ENCODE data around the gene LTBP3.

The LTBP3 gene

DNA sequence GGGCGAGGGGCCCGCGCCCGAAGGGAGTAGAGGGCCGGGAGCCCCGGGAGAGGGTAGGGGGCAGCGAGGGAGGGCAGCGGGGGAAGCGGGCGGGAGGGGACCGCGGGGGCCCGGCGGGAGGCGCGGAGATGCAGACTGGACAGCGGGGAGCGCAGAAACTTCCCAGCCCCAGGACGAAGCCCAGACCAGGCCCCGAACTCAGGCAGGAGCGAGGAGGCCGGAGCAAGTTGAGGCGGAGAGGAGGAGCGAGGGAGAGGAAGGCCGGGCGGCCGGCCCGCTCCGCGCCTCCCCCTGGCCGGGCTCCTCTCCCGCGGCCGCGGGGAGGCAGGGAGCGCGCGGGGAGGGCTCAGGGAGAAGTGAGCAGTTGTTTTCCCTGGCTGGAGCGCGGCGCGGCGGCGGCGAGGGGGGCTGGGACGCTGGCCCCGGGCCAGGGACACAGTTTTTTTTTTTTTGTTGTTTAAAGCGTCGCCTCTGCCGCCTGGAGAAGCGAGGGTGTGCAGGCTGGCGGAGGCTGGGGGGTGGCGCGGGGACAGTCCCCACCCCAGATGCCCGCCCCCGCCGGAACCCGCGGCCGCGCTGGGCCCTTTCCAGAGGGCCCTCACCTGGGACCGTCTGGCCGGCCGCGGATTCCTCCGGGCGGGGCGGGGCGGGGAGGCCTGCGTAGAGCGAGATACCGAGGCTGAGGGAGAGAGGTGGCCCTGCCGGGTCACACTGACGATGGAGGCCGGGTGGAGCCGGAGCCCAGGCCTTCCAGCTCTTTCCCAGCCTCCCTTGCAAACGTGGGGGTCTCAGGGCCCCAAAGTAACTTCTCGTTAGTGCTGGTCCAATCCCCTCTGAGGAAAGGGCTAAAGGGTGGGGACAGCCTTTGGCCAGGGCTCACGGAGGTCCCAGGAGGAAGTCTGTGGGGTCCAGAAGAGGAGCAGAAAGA lies at the start of gene LTBP3:
LTBP3 (minus strand) TSS at position 358 of the 928 bp plus-strand sequence. CDS start 400 bp downstream, outside the sequence.
- no peak for FAIRE-seq

DNA sequence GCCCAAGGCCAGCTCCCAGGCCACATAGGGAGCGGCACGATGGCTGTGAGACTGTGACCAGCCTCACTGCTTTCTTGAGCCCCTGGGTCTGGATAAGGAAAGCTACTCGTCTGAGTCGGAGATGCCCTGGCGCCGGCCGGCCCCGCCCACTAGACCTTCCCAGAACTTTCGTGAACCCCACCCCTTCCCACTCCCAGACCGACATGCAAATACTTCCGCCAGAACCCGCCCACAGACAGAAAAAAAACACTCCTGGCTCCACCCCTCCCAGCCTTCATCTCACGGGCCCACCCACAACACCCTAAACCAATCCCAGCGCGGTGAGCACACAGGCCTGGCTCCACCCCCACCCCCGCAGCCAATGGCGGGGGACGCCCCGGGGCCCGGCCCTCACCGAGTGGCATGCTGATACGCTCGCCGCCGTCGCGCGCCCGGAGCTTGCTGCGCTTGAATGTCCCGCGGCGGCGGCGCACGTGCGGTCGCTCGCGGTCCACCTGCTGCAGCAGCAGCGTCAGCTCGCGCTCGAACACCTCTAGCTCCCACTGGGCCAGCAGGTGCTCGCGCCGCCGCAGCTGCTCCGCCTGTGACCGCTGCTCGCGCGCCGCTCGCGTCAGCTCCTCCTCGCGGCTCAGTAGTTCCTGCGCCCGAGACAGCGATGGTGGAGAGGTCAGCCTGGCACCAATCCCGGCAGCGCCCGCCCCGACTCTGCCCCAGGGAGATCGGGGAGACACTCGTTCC lies 48.9 kb upstream of the LTBP3 start:
- FAIRE-seq, result no peak

DNA sequence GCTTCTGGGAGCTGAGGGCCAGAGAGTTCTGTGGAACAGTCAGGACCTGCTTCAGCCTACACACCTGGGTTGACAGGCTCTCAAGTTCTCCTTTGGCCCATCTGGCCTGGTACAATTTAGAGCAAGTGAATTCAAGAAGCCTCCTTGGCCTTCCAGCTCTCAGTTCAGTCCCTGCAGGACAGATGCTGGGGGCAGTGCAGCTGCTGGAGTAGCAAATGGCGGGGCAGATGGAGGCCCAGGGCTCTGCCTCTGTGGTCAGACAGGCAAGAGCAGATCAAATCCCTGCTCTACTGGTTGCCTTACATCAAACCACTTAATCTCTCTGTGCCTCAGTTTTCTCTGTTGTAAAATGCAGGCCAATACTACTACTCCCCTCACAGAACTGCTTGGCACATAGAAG lies 46.1 kb upstream of the LTBP3 start:
- FAIRE-seq, result no peak

DNA sequence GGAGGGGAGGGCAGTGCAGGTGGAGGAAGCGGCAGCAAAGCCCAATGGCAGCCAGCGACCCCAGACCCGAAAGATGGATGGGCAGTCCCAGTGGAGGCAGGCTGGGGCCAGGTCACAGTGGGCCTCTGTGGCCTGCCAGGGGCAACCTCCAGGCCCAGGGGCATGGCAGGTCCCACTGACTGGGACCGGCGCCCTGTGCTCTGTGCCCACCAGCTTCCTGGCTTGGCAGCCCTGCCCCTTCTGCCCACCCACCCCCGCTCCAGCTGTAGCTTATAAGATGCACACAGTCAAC lies 41.7 kb upstream of the LTBP3 start:
- FAIRE-seq, result no peak

DNA sequence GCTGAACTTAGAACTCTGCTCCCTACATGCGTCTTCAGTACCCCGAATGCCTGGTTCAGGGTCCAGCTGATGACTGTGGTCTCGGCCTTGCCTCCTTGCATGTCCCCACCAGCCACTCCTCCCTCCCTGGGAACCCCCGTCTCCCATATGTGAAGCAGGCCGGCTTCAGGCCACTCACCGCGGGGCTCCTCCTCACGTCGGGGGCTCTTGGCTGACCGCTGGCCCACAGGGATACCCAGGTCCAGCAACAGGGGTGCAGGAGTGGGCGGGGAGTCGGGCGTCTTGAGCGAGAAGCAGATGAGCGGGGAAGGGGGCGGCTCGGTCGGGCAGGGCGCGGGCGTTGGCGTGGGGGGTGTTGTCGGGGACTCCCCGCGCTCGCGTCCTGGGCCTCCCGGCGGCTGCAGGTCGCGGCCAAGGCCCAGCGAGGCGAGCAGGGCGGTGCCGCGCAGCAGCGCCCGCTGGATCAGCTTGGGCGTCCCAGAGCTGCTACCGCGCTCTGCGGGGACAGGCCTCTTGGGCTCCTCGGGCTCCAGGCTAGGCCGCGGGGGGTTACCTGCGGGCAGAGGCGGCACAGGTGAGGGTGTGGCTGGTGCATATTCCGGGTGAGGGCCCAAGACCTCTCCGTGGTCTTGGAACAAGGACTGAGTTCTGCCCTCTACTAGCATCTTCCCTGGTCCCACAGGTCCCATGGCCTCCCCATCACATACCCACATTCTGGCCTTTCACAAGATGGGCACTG lies 41.2 kb upstream of the LTBP3 start:
- FAIRE-seq, result no peak

DNA sequence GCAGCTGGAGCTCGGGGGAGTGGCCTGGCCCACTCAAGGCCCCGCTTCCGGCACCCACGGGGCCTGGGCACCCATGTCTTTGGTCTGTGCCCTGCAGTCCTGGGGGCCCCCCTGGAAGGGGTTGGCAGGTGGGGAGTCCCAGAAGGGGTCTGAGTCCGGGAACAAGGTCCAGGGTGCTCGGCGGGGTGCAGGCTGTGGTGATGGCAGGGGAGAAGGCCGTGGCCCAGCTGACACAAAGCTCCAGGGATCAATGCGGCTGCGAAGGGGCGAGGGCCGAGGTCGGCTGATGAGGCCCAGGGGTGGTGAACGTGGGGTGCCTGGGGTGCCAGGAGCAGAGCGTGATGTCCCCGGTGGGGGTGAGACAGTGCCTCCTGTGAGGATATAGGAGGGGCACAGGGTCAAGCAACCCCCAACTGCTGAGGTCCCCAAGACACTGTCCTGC lies 40.1 kb upstream of the LTBP3 start:
- FAIRE-seq, result no peak

DNA sequence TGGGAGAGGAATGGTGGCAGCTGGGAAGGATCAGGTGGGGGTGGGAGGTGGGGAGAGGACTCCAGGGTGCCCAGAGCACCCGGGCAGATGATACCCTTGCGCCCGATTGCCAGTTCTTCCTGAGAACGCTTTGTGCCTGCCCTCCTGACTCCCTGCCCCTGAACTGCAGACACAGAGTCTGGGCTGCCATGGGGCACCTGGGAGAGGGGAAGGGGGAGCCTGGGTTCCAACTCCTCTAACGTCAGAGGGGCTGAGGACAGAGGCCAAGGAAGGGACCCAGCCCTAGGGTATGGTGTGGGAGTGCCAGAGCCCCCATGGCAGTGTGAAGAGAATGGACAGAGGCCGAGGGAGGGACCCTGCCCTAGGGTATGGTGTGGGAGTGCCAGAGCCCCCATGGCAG lies 38.4 kb upstream of the LTBP3 start:
- no peak for FAIRE-seq

DNA sequence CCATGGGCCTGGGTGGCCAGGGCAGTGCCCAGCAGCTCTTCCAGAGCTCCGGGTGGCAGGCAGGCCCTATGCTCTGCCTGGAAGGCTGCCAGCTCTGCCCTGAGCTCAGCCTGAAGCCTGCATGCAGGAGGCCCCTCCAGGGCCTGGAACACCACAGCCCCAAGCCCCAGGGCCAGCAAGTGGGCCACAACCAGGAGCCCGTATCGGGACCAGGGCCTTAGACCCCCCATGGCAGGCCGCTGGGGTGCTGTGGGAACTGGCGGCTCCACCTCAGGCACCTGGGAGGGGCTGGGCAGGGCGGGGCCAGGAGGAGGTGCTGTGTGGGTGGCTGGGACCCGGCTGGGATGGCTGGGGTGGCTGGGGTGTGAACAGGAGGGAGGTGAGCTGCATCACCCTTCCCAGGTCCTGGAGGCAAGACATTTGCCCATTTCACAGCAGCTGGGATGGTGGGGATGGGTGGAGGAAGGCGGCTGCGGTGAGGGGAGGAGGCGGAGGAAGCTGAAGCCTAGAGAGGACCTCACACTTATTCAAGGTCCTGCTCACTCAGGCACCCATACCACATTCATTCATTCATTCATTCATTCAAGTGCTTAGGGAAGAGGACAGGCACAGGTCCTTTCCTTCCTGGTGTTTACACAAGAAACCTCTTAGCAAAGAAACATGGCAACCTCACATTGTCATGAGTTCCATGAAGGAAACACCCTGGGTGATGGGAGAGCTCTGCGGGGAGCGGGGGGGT lies 37.6 kb upstream of the LTBP3 start, which contains the start of gene KCNK7:
KCNK7 (minus strand) TSS at position 258 of the 739 bp plus-strand sequence; CDS start at position 230, 28 bp downstream.
- no peak for FAIRE-seq

DNA sequence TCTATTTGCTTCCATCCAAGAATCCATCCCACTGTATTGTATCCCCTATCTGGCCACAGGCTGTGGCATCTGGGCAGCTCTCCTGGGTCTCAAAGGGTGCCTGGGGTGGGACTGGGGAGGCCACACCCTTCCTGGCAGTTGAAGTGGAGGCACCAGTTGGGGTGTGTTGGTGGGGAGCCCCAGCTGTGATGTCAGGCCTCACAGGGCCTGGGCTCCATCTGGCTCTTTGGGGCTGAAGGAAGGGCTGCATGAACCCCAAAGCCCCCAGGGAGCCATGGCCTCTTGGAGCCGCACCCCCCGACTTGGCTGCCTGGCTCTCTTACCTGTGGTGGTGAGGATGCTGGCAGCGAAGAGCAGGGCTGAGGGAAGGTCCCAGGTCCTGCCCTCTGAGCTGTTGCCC lies 37.0 kb upstream of the LTBP3 start:
- FAIRE-seq, result no peak

DNA sequence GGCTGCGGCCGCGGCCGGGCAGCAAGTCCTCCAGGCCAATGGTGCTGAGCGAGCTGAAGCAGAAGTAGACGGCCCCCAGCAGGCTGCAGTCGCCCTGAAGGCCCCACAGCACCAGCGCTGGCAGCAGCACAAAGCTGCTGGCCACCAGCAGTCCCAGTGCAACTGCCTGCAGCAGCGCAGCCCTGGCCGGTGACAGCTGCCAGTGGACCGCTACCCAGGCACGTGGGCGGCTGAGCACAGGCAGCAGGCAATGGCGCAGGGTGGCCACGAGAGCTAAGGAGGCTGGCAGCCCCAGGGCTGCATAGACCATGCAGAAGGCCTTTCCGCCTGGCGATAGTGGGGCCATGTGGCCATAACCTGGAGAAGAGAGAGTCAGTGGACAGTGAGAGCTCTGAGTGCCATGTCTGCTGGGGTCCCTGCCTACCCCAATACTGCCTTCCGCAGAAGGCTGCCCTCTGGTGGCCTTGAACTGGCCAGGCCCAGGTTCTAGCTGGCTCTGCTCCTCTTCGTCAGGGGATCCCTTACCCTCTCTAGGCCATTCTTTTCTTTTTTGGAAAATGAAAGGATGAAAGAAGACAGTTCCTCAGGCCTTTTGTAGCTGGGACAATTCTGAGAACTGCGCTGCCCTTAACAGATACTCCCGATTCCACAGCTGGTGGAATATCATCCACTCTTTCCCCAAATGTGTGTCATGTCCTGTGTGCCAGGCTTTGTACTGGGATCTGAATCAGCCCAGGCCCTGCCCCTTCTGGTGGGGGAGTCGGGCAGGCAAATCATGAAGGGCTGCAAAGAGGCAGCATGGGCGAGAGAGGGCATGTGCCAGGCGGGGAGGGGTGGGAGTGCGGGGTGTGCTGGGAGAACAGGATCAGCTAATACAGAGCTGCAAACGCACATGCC lies 35.6 kb upstream of the LTBP3 start:
- no peak for FAIRE-seq

DNA sequence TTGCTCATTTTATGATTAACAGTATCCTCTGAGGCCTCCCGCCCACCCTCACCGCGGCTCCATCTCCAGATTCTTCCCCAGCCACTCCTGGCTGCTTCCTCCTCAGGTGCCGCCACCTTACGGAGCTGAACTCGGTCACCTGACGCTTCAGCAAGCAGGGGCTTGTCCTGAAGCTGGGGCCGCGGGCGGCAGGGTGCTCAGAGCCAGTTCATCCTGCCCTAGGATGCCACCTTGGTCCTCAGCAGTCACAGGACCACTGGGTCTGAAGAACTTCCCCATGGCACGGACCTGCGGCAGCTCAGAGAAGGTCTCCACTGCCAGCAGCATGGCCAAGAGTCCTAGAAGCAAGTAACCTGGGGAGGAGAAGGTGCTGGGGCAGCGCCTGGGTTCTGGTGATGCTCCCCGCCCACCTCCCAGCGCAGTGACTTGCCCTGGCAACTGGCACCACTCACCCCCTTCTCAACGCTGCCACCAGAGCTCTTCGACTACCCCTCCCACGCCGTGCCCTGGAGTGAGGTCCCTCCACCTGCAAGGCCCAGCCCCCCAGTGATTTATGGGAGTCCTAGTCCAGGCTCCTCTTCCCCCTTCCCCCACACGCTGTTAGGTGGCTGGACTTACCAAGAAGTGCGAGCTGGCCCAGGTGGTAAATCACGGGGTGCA lies 34.8 kb upstream of the LTBP3 start:
- FAIRE-seq, result no peak

DNA sequence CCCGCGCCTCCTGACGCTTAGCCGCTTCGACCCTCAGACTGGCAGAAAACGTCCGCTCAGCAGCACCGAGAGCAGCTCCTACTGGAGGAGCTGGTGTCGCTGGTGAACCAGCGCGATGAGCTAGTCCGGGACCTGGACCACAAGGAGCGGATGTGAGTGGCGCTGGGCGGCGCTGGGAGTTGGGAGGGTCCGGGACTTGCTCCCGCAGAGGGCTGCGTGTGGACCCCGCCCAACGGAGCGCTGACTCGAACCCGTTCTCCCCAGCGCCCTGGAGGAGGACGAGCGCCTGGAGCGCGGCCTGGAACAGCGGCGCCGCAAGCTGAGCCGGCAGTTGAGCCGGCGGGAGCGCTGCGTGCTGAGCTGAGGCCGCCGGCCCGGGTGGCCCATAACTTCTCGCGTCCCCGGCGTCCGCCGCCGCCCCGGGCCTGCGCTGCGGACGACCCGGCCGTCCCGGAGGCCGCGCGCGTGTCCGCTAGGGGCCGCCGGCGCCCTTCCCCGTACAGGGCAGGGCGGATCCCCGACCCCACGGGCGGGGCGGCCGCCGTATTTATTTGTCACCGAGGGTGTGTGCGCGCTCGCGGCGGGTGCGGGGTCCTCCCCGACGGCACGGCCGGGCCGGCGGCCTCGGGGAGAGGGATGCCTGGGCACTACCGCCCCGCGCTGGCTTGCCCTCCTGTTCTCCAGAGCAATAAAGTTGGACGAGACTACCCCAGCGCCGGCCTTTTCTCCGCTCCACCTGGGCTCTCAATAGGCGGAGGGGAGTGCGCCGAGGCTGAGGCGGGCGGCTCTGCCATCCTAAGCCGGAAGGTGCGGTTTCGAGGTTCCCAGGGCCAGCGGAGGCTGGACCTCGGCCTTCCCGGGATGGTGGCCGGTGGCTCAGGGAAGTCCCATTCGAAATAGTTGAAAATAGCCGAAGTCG lies 34.0 kb upstream of the LTBP3 start:
- no peak for FAIRE-seq

DNA sequence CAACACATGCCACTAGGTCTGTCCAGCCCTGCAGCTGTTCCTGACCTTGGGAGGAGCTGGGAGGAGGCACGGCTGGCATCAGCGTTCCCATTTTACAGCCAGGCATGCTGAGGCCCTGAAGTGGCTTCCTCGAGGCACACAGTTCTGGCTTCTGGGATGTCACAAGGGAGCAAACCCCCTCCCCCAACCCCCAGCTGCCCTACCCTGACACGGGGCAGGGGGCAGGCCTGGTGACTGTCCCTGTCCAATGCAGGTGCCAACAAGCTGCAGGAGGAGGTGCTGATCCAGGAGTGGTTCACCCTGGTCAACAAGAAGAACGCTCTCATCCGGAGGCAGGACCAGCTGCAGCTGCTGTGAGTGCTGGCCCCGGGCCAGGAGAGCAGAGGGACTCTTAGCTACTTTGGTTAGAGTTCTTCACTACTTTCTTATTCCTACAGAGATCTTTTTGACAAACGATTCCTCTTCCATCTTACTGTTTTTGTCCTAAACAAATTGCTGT lies 32.1 kb upstream of the LTBP3 start:
- FAIRE-seq, result no peak

DNA sequence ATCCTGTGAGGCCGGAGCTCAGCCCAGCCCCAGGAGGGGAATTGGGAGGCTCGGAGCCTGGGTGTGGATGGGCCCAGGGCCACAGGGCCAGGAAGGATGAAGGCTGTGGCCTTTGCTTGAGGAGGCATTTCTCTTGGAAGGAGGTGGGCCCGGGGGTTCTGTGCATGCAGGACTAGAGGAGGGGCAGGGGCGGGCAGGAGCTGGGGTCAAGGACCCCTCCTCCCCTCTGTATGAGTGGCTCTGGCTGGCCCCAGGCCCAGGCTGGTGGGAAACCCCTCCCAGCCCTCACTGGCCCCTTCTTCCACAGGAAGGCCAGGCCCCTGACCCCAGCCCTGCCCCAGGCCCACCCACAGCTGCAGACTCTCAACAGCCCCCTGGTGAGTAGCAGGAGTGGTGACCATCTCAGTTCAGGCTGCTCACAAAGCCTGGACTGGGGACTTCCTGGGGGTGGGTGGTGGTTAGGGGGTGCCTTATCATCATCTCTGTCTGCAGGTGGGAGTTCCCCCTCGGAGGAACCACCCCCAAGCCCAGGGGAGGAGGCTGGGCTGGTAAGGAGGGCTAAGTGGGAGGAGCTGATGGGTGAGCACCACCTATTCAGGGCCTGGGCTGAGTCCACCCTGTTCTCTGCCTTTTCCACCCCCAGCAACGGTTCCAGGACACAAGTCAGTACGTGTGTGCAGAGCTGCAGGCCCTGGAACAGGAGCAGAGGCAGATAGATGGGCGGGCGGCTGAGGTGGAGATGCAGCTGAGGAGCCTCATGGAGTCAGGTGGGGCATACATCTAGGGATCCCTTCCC lies 31.5 kb upstream of the LTBP3 start:
- FAIRE-seq, result no peak

DNA sequence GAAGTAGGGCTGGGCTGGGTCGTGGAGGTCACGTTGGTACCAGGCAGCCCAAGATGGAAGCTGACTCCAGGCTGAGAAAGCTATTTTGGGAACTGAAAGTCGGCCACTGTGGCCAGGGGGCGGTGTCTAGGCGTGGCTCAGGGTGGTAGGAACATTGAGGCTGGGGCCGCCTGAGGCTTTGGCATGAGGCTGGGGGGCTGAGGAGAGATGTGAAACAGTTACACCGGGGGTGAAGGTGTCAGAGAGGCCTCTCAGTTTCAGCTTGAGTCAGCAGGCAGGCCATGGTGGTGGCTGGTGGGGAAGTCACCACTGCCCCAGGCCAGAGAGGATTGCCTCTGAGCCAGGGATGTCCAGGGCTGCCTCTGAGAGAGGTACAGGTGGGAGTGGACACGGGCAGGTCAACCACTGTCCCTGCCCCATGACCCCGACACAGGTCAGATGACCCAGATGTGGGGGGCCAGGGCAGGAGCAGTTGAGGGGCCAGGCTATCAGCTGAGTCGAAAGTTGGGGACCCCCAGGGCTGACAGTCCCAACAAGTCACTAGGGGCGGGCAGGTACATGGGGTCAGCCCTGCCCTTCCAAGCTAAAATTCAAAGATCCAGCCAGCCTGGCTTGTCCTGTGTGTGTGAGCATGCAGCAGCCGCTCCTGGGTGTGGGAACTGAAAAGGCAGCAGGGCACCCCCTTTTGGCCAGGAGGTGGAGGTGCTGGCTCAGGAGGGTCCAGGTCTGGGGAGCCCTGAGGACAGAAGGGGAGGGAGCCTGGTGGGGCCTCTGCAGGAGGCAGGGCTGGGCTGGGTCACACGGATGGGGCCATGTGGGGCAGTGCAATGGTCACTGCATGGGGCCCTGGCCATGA lies 30.3 kb upstream of the LTBP3 start:
- peak; percentile 69 for FAIRE-seq

DNA sequence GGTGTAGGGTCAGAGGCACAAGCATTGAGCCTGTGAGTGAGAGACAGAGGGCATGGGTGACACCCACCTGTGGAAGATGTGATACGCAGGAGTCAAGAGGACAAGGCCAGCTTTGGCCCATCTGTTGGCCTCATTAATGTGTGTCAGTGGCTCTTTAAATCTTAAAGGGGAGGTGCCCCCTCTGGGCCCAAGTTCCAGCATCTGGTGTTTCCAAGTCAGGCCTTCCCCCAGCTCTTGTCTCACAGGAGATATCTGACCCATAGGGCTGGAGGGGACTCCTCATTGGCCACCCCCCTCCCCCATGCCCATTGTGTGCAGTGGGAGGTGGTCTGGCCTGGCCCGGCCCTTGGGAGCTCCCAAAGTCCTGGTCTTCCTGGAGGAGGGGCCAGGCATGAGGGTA lies 28.5 kb upstream of the LTBP3 start:
- FAIRE-seq, result peak; percentile 99

DNA sequence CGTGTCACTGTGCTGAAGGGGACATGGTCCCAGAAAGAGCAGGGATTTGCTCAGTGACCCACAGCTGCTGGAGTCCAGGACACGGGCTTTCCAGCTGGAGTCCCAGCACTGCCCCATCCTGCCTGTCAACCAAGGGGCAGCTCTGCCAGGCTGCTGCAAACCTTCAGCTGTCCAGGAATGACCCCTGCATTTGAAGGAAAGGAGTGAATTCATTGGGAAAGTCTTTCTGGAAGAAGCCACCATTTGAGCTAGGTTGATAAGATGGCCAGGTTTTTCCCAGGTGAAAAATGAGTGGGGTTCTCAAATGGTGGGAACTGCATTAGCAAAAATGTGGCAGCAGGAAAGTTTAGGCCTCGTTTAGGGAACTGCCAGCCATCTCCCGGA lies 28.1 kb upstream of the LTBP3 start:
- FAIRE-seq, result no peak
